GM19438 (cell line): Measurements from ENCODE around the gene RERE.
A peak's percentile ranks its signal among the peaks of the same experiment; 100 is the strongest.
"Not testable (repeated sequence)": the region's sequence is repeated elsewhere in the genome, so short reads cannot be mapped to it uniquely, and the experiment has no call there.

ENCODE experiments used
- ATAC-seq: cut with Tn5 transposase; IDR thresholded peaks from one replicate; pipeline ENCODE4 v1.9.1; 2021; ENCODE audit warnings: low read depth; ENCODE audit not compliant: unreplicated experiment

Gene RERE

DNA sequence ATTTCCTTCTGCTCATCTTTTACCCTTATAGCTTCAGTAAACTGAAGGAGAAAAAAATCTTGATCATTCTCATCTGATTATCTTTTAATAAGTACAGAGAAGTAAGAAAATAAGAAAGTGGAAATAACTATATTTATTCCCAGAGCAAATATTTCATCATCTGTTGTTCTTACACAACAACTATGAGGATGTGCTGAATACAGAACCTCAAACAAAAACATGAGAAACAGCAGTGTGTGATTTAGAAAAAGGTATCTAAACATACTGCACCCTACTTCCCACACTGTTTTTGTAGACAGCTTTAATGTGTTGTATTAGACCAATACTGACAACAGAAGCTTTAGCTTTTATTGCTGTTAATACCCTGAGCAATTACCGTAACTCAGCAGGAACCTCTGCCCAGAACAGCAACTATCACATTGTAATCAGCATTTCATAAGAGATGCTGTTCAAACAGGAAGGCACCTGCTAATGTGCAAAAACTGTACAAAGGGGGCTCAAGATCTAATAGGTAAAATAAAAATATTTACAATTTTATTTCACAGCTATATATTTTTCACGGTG is 195.6 kb downstream of the RERE start:
- ATAC-seq = not testable (repeated sequence)

- ATAC-seq = not testable (repeated sequence)
Observed at GRCh38 chr1:8621034-8621582, 196.3 kb downstream of the RERE start.

- ATAC-seq = not testable (repeated sequence)
Observed at GRCh38 chr1:8619917-8620502, 197.4 kb downstream of the RERE start.

- not testable (repeated sequence) for ATAC-seq
Observed at GRCh38 chr1:8619419-8619818, 198.0 kb downstream of the RERE start.

DNA sequence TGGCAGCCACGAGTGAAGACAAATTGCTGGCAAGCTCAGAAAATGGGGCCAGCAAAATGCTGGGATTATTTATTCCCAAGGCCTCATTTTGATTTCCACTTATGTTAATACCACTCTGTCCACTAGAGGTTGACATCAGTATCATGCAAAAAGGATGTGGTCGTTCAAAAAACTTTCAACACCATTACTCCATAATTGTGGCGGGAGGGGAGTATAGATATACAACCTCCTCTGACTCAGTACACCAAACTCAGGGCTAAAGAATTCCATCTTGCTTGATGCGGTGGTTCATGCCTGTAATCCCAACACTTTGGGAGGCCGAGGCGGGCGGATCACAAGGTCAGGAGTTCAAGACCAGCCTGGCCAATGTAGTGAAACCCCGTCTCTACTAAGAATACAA is 200.6 kb downstream of the RERE start:
- ATAC-seq = not testable (repeated sequence)

DNA sequence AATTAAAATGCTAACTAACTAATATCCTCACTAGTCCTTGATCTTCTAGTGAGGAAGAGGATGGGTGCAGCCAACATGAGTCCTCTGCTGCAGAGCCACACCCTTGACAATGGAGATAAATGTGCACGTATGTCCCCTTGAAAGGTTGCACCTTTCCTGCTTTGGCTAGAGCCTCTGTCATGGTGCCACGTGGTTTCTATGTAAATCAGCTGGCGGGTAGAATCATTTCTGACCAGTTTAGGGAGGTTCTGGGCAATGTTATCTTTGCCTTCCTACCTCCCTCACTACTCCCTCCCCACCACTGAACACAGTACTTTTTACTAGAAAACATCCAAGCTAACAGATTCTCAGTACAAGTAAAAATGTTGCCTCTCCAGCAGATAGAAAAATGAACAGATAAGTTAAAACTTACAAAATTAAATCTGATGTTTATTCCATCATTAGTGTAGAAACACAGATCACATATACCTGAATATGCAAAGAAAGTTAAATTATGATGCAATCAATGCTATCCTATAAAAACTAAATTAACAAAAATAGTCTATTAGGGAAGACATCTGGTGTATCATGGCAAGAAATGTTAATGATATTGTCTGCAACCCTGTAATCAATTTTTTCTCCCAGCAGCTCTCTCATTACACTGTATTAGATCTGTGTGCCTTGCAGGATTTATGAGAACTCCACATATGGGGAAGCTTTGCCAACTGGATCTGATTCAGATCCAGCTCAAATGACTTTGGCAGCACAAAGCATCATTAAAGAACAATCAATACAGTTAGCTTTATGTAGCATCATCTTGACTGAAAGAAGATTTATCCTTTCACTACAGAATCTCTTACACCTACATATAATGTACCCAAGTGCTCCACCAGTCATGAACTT is 205.6 kb downstream of the RERE start:
- not testable (repeated sequence) for ATAC-seq

DNA sequence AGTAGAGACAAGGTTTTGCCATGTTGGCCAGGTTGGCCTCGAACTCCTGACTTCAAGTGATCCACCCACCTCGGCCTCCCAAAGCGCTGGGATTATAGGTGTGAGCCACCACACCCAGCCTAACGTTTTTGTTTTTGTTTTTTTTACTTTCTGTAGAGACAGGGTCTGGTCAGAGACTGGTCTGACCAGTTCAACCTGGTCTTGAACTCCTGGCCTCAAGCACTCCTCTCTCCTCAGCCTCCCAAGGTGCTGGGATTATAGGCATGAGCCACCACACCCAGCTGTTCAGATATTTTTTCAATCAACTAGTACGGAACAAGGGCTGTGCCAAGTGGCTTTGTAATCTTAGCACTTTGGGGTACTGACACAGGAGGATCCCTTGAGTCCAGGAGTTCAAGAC is 209.5 kb downstream of the RERE start:
- no peak for ATAC-seq

GRCh38 chr1:8604041-8604945 is 213.1 kb downstream of the RERE start:
- peak; percentile 78 for ATAC-seq

GRCh38 chr1:8603220-8603616 is 214.2 kb downstream of the RERE start:
- ATAC-seq = no peak

- ATAC-seq = no peak
Observed at GRCh38 chr1:8602471-8603219, 214.8 kb downstream of the RERE start.

- ATAC-seq = no peak
Observed at GRCh38 chr1:8600336-8600735, 217.1 kb downstream of the RERE start.

GRCh38 chr1:8599646-8600212 is 217.7 kb downstream of the RERE start:
- no peak for ATAC-seq

- no peak for ATAC-seq
Observed at GRCh38 chr1:8598783-8599182, 218.7 kb downstream of the RERE start.

- no peak for ATAC-seq
Observed at GRCh38 chr1:8598060-8598724, 219.2 kb downstream of the RERE start.

- no peak for ATAC-seq
Observed at GRCh38 chr1:8597455-8597854, 220.0 kb downstream of the RERE start.

DNA sequence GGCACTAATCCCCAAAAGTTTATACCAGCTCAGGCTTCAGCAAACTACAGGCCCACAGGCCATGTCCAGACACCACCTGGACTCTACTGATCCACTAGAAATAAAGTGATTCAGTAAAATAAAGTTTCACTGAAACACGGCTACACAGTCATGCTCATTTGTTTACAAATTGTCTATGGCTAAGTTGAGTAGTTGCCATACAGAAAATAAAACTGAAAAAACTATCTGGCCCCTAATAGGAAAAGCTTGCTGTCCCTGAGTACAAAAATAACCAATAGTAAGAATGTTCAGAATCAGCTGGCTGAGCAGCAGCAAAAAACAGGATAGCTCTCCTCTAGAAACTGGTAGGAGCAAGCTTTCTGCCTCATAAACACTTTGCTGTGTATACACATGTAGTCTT is 221.5 kb downstream of the RERE start:
- no peak for ATAC-seq

DNA sequence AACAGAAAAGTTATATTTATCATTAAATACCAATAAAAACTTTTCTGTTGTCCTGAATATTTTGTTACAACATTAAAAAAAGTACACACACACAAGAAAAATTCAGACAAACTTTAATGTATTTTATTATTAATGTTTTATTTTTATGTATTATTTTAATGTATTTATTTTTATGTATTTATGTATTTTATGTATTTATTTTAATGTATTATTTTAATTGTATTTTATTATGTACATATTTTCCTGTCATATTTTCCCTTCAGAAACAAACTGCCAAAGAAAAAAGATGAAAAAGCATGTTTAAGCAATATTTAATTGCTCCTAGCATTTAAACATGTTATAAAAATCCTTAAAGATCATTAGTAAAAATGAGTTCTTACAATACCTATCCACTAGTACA is 222.1 kb downstream of the RERE start:
- ATAC-seq = no peak

GRCh38 chr1:8593292-8593691 is 224.1 kb downstream of the RERE start:
- ATAC-seq = not testable (repeated sequence)

DNA sequence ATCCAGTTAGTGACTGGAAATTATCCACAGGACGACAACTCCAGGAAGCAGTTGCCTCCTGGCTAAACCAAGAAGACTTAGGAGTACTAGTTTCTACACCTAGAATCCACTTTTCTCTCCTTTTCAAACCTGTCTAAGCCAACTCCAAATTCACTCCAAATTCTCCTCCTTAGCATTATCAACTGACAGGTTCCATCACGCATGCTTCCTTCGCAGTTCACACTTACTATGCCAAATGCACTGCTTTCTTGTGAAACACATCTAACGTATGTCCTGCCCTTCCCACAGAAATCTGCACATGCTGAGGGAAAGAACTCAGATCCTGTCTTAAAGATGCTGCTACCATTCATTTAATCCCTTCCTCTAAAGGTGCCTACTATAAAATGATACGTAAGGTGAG is 225.9 kb downstream of the RERE start:
- ATAC-seq = no peak
